NCI-H2196 treated with DMSO at 0.1 percent for 48 hours (cell line): Measurements from ENCODE around the gene MITD1.
"Not testable (repeated sequence)": the region's sequence is repeated elsewhere in the genome, so short reads cannot be mapped to it uniquely, and the experiment has no call there.

Experiments used
- DNase-seq: peaks from one replicate; lab custom pipeline; 2025; ENCODE audit not compliant: unreplicated experiment; lab: John Stamatoyannopoulos, UW

Gene MITD1

DNA sequence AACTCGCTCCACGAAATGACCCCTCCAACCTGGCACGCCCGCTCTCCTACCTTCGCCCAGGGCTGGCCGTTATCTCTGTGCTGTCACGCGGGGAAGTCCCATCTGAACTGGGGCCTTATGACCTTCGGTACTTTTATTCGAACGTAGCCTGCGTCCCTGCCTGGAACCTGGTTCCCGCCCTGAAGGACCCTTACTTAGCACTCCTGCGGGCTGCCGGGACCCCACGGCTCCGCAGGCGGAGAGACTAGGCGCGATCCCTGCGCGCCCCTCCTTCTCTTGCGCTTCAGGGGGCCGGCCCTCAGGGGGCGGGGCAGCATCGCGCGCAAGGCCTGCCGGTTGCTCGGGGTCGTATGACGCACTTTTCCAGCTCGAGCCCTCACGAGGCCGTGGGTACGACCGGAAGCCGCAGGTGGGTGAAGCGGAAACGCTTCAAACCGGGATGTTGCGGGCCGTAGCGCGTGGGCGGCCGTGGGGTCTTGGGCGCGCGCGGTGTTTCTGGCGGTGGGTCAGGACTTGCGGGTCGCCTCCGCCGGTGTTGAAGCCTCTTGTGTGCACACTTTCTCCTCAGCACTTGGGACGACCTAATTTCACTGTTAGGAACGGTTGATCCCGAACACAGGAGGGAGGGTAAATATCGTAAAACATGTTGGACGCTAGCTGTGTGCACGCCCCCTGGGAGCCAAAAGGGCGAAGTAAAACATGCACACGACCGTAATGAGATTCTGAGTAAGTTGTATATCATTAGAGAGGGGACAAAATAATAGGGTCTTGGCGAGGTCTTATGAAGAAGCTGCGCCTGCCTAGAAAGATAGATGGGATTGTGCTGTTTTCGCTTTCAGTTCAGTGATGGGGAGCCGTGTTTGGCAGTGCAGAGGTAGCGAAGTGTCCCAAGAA is 26.0 kb downstream of the MITD1 start, which contains the start of the genes LIPT1 and TSGA10:
Gene LIPT1 (plus strand): TSS at position 325 of the 894 bp plus-strand sequence. CDS start 6,991 bp downstream, outside the sequence.
Gene TSGA10 (minus strand): TSS at position 300 of the 894 bp plus-strand sequence. CDS start 45,503 bp downstream, outside the sequence.
- DNase-seq, result peak; percentile 77

DNA sequence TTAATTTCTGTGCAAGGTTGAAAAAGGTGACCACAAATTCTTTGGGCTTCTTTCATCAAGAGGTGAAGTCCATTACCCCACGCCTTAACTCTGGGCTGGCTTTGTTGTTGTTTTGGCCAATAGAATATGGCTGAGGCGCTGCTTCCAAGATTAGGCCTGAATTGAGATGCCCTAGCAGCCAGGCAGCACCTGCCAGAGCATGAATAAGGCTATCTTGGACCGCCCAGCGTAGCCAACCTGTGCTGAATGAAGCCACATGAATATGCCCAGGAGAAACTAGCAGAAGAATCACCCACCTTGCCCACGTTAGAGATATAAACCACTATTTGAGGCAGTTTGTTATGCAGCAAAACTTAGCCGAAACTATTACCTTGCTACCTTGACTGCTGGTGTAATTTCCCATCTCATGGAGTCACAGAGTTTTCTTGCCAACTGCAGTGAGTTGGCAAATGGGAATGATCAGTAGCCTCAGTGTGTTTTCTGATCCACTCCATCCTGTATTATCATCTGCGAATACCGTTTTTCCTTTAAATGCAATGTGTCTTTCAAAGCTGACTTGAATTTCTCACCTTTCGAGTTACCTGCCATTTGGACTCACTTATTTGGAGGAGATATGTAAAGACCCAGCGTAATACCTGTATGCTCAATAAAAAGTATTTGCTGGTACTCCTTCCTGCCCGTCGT is 26.8 kb downstream of the MITD1 start:
- no peak for DNase-seq

GRCh38 chr2:99152199-99152895 is 28.5 kb downstream of the MITD1 start:
- DNase-seq, result no peak

DNA sequence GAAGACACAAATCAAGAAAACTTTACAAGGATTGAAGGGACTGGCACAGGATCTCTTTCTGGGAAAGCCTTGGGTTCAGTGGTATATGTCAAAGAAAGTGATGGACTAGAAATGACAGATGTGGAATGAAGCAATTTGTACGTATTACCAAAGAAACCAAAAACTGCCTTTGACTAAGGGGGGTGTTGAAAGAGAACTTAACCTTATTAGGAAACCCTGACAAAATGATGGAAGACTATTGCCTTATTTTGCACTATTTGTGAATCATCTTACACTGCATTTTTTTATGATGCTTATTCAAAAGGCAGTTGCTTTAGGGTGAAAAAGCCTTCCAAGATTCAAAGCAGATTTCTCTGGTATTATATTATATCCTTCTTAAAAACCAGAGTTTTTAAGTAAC is 30.2 kb downstream of the MITD1 start:
- DNase-seq, result no peak

DNA sequence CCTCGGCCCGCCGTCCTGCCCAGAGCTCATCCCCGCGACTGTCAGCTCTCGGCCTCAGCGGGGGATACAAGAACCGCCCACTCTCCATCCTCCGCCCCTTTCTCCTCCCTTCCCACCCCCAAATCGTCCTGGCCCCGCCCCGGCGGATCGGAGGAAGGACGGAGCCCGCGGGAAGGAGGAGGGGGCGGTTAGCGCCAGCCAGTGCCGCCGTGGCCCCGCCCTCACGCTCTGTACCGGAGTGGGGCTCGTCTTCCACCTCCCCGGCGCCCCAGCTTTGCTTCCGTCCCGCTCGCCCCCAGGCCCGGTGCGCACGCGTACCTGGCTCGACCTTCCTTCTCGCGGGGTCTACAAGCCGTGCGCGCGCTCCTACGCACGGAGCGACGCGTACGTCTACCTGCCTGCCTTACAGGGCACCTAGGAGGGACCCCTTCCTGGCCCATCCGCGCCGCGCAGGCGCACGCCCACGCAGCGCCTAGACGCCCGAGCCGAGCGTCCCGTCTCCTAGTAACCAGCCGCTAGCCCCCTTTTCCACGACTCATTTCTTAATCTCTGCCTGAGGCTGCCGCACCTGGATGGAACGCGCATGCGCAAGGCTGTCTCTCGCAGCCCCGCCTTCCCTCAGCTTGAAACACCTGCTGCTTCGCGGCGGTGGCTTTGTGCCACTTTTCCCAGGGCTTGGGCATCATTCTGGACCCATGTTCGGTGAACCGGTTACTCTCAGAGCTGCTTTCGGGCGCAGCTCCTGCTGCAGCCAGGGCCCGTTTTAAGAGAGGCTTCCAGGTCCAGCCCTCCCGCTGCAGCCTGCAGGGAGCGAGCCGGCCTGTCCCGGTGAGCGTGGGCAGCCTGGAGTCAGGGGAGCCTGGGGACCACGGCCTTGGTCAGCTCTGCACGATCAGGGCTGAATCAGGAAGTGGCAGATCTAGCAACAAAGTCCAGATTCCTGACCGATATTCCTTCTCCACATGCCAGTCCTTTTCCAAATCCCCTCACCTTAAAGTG is 39.4 kb downstream of the MITD1 start, which contains the start of gene C2orf15:
Gene C2orf15 (plus strand): TSS at position 598 of the 999 bp plus-strand sequence. CDS start 8,852 bp downstream, outside the sequence.
- peak; percentile 98 for DNase-seq

DNA sequence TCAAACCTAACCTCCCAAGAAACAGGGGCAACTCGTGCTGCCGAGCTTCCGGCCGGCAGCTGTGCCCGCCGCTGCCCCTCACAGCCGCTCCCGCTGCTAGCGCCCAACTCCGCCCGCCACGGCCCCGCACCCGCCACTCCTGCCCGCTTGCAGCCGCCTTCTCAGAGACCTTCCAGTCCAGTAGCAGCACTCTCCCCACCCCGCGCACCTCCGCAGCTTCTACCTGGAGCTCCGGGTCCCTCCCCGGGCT is 40.1 kb downstream of the MITD1 start:
- no peak for DNase-seq

- DNase-seq, result no peak
Measured at GRCh38 chr2:99140056-99140859, 40.6 kb downstream of the MITD1 start.

DNA sequence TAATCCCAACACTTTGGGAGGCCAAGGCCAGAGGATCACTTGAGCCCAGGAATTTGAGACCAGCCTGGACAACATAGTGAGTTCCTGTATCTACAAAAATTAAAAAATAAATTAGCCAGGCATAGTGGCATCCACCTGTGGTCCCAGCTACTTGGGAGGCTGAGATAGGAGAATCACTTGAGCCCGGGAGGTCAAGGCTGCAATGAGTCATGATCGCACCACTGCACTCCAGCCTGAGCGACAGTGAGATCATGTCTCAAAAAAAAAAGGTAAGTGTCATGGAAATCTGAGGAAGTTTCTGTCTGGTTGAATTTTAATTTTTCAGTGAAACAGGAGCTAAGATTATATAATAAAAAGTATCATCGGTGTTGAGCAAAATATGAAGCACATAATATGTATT is 41.9 kb downstream of the MITD1 start:
- no peak for DNase-seq

GRCh38 chr2:99135044-99135556 is 45.8 kb downstream of the MITD1 start:
- not testable (repeated sequence) for DNase-seq

DNA sequence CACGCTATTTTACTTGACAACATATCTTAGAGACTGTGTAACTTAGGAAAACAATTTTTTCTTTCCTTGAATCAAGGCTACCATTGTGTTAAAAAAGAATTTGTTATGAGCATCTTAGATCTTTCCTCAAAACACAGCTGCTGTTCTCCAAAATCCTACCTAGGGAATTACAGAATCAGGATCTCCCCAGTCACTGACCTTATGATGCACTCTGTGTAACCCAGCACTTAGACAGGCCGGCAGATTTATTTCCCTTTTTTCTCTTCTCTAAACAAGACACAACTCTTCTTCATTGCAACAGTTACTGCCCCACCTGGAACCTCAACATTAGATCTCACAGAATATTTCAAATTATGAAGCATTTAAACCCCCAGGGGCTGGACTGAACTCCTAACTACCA is 52.9 kb downstream of the MITD1 start:
- no peak for DNase-seq
